Vagina (tissue), 2 donors: ENCODE results near the gene APLF. TPM values are rescaled to one million over a fixed set of nuclear protein-coding genes. Genes with fewer than 3 reads are reported as not detected.

Experiments
- DNase-seq, 2 donors: peaks; one replicate each; pipeline ENCODE4 v3.0.0-alpha.2; 2017; ENCODE audit errors: extremely low spot score in 2 of 2
- H3K27ac ChIP-seq: fragments of 200-600 bp; sonication (generic); one replicate; pipeline ENCODE4 v1.5.1; 2019
- H3K27me3 ChIP-seq: fragments of 200-600 bp; sonication (generic); one replicate; pipeline ENCODE4 v1.5.1; 2019
- H3K36me3 ChIP-seq, 2 donors: fragments of 200-600 bp; sonication (generic); one replicate each; pipeline ENCODE4 v1.5.1; 2017 to 2019
- H3K4me1 ChIP-seq: fragments of 200-600 bp; sonication (generic); one replicate; pipeline ENCODE4 v1.5.1; 2019
- H3K4me3 ChIP-seq, 2 donors: fragments of 200-600 bp; sonication (generic); 1 replicate in 1 of 2; 2 replicates in 1 of 2; pipeline ENCODE4 v1.5.1; 2016 to 2019
- H3K9me3 ChIP-seq: fragments of 200-600 bp; sonication (generic); one replicate; pipeline ENCODE4 v1.5.1; 2019
- POLR2A ChIP-seq, 2 donors: fragments of 450-650 bp; IDR thresholded peaks; one replicate each; pipeline ENCODE4 v1.6.1; 2017; ENCODE audit warnings: antibody characterized with exemption in 2 of 2, mild to moderate bottlenecking in 2 of 2, moderate library complexity in 2 of 2
- POLR2AphosphoS5 ChIP-seq, 2 donors: sonication (generic); formaldehyde crosslinking; IDR thresholded peaks; one replicate each; pipeline ENCODE4 v1.9.0; 2017; ENCODE audit warnings: antibody characterized with exemption in 2 of 2, mild to moderate bottlenecking in 2 of 2, low read depth in 1 of 2; ENCODE audit not compliant: insufficient read depth in 1 of 2
- intact Hi-C: fragments of 100-400 bp; cut with DNase I; formaldehyde crosslinking; loops from one replicate; pipeline ENCODE4 v1.15.1; 2023
- total RNA-seq: library from RNA; depleted of rRNA; stranded (reverse); fragments of >200 nt; gene quantifications from one replicate; pipeline ENCODE4 v1.2.3, GENCODE V29; 2016
- TF ChIP-seq, protein P1 (sequence below), 3 experiments: fragments of 450-650 bp in 2 of 3; fragments of 200-600 bp in 1 of 3; sonication (generic) in 1 of 3; IDR thresholded peaks; one replicate each; pipeline ENCODE4 v1.5.1; 2017 to 2019; ENCODE audit warnings: antibody characterized with exemption in 3 of 3, mild to moderate bottlenecking in 2 of 3, moderate library complexity in 2 of 3

Gene APLF
- total RNA-seq, 1 donor from 2014 or later: 18.7 TPM

DNA sequence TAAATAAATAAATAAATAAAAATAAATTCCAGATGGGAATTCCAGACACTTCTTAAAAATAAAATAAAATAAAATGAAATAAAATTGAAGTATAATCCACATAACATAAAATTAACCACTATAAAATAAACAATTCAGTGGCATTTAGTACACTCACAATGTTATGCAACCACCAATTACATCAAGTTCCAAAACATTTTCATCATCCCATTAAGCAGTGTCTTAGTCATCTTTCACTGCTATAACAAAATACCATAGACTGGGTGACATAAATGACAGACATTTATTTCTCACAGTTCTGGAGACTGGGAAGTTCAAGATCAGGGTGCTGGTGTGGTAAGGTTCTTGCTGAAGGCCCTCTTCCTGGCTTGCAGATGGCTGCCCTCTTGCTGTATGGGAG, 153.4 kb downstream of the APLF start:
- no peak for DNase-seq
- no peaks in the 10 kb centered on the region for H3K9me3 ChIP-seq
- TF ChIP-seq, protein P1, sequence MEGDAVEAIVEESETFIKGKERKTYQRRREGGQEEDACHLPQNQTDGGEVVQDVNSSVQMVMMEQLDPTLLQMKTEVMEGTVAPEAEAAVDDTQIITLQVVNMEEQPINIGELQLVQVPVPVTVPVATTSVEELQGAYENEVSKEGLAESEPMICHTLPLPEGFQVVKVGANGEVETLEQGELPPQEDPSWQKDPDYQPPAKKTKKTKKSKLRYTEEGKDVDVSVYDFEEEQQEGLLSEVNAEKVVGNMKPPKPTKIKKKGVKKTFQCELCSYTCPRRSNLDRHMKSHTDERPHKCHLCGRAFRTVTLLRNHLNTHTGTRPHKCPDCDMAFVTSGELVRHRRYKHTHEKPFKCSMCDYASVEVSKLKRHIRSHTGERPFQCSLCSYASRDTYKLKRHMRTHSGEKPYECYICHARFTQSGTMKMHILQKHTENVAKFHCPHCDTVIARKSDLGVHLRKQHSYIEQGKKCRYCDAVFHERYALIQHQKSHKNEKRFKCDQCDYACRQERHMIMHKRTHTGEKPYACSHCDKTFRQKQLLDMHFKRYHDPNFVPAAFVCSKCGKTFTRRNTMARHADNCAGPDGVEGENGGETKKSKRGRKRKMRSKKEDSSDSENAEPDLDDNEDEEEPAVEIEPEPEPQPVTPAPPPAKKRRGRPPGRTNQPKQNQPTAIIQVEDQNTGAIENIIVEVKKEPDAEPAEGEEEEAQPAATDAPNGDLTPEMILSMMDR (IDR thresholded peaks at IDR 0.05): no peak
- TF ChIP-seq POLR2AphosphoS5 (IDR thresholded peaks at IDR 0.05; ENCODE audit: insufficient read depth in 1 of 2, low read depth in 1 of 2) (no peak), POLR2A (IDR thresholded peaks at IDR 0.05) (no peak)
- intact Hi-C loops: no loop called here
- H3K27me3 ChIP-seq: no peaks in the 10 kb centered on the region
- no peak overlapping the region for H3K4me3 ChIP-seq
- H3K27ac ChIP-seq: no peak overlapping the region
- H3K4me1 ChIP-seq: no peaks in the 10 kb centered on the region
- no peaks in the 10 kb centered on the region for H3K36me3 ChIP-seq

DNA sequence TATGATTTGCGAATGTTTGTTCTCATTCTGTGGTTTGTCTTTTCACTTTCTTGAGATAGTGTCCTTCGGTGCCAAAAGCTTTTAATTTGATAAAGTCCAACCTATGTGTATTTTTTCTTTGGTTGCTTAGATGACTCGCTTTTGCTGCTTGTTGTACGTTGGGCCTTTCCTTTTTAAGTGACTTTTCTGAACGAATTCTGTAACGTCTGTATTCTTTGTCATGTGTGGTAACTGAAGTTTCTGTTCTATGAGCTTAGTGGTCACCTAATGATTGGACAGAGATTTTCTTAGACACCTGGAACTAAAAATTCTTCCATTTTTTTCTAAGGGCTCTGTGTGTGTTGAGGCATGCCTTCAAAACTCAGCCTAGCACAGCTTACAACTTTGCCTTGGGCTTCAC, 156.4 kb downstream of the APLF start:
- no peaks in the 10 kb centered on the region for H3K36me3 ChIP-seq
- H3K4me1 ChIP-seq: no peaks in the 10 kb centered on the region
- no peak overlapping the region for H3K27ac ChIP-seq
- H3K27me3 ChIP-seq: no peaks in the 10 kb centered on the region
- TF ChIP-seq, protein P1 (IDR thresholded peaks at IDR 0.05): no peak
- H3K4me3 ChIP-seq: no peak overlapping the region
- no peaks in the 10 kb centered on the region for H3K9me3 ChIP-seq
- no peak for DNase-seq
- intact Hi-C loops: no loop called here

DNA sequence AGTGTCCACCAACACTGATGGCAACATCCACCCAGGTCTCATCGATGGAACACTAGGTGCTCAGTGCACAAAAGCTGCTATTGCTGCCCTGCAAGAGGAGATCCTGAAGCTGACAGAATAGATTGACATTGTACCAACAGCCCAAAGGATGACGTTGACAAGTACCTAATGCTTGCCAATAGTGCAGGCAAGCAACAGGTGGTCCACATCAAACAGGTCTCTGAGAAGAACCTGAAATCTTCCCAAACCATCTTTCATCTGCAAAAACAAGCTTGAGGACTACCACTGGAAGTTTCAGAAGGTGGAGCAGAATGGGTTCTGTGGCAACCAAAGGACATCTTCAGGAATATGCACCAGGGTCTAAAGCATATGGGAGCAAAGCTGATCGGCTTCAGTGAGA, 160.2 kb downstream of the APLF start:
- intact Hi-C loops: loop anchor here (2.0 kb wide), 1 partner anchor 39 kb away; no protein-coding TSS in a partner anchor
- Histone ChIP-seq H3K4me3 (no peak overlapping the region), H3K4me1 (no peaks in the 10 kb centered on the region), H3K27ac (no peak overlapping the region), H3K27me3 (no peaks in the 10 kb centered on the region), H3K9me3 (no peaks in the 10 kb centered on the region), H3K36me3 (no peaks in the 10 kb centered on the region)
- TF ChIP-seq, protein P1 (IDR thresholded peaks at IDR 0.05): no peak
- no peak for TF ChIP-seq POLR2A (IDR thresholded peaks at IDR 0.05)
- TF ChIP-seq POLR2AphosphoS5 (IDR thresholded peaks at IDR 0.05; ENCODE audit: insufficient read depth in 1 of 2, low read depth in 1 of 2): no peak
- no peak for DNase-seq

Other genes with a start within 250 kb of the APLF start
- 28.2 TPM for gene PPP3R1, start 215.1 kb upstream of the APLF start, total RNA-seq
- 43.2 TPM for gene CNRIP1, start 147.6 kb upstream of the APLF start, total RNA-seq
- 4.4 TPM for gene PLEK, start 102.3 kb upstream of the APLF start, total RNA-seq
- 1.2 TPM for gene FBXO48, start 291 bp upstream of the APLF start, total RNA-seq
- gene PROKR1, start 176.0 kb downstream of the APLF start, total RNA-seq: not detected